HCT116 (cell line): ENCODE data around the gene YKT6. TPM values are rescaled to one million over a fixed set of nuclear protein-coding genes. Genes with fewer than 3 reads are reported as not detected.

Experiments used
- ATAC-seq: fragments of 200-7000 bp; cut with Tn5 transposase; 2 replicates; pipeline ENCODE4 v1.9.1; 2020; ENCODE audit warnings: mild to moderate bottlenecking, moderate library complexity
- BruUV-seq: library from RNA; stranded (reverse); fragments of 400-500 nt; replicated peaks from 2 replicates; lab custom pipeline; 2021; lab: Mats Ljungman, UMichigan
- CTCF ChIA-PET: fragments of 300-600 bp; sonication (Branson Sonifier 250); formaldehyde crosslinking; loops from one replicate; lab custom pipeline; 2021; ENCODE audit warnings: antibody characterized with exemption; lab: Charles Lee
- POLR2A ChIA-PET: fragments of 300-600, 350-600 bp; sonication (Branson Sonifier 250); formaldehyde crosslinking; loops from one replicate; lab custom pipeline; 2021; ENCODE audit warnings: antibody characterized with exemption; lab: Charles Lee
- RAD21 ChIA-PET, 2 experiments: fragments of 300-600 bp; sonication (Branson Sonifier 250); formaldehyde crosslinking; loops; one replicate each; lab custom pipeline; 2023; ENCODE audit warnings: low total read pairs in 2 of 2; ENCODE audit not compliant: uncharacterized antibody in 2 of 2, unreplicated experiment in 2 of 2, low non-redundant PET in 1 of 2; lab: Charles Lee
- DNase-seq: peaks from one replicate; pipeline ENCODE4 v3.0.0-alpha.2; 2010; ENCODE audit warnings: low read depth, low spot score
- H2AFZ ChIP-seq: fragments of 200-600 bp; shearing (Covaris generic), sonication (generic); 2 replicates; pipeline ENCODE4 v1.6.1; 2017; ENCODE audit warnings: low read depth, mixed run types, mixed read lengths, antibody characterized with exemption, low read length; ENCODE audit not compliant: poor library complexity, severe bottlenecking
- H3K27ac ChIP-seq: 2 replicates; pipeline ENCODE4 v1.5.1; 2012; ENCODE audit warnings: low read depth, low read length
- H3K27me3 ChIP-seq: fragments of 200-600 bp; sonication (generic); 2 replicates; pipeline ENCODE4 v1.6.1; 2016; ENCODE audit warnings: mixed run types, low read length, mixed read lengths; ENCODE audit not compliant: insufficient read depth
- H3K36me3 ChIP-seq, 2 experiments: fragments of 200-500 bp in 1 of 2; fragments of 200-600 bp in 1 of 2; sonication (Bioruptor generic) in 1 of 2; sonication (generic) in 1 of 2; 2 replicates each; pipeline versions ENCODE4 v1.5.1 to v1.6.1; 2014 to 2016; ENCODE audit warnings: low read length in 2 of 2, inconsistent platforms in 1 of 2, mixed read lengths in 1 of 2, mixed run types in 1 of 2; ENCODE audit not compliant: insufficient read depth in 2 of 2, control insufficient read depth in 1 of 2
- H3K4me1 ChIP-seq, 2 experiments: fragments of 200-600 bp in 1 of 2; sonication (generic) in 1 of 2; 2 replicates each; pipeline versions ENCODE4 v1.5.1 to v1.6.1; 2012 to 2017; ENCODE audit warnings: low read length in 2 of 2, inconsistent platforms in 1 of 2, mild to moderate bottlenecking in 1 of 2, mixed read lengths in 1 of 2, mixed run types in 1 of 2, moderate library complexity in 1 of 2; ENCODE audit not compliant: insufficient read depth in 2 of 2, control insufficient read depth in 1 of 2
- H3K4me2 ChIP-seq: fragments of 200-600 bp; sonication (generic); 2 replicates; pipeline ENCODE4 v1.6.1; 2017; ENCODE audit warnings: mixed run types, low read length, mixed read lengths
- H3K4me3 ChIP-seq, 2 experiments: fragments of 200-600 bp in 1 of 2; sonication (generic) in 1 of 2; replicated peaks in 1 of 2; 2 replicates each; pipeline ENCODE4 v1.5.1; 2011 to 2016; ENCODE audit warnings: low read length in 2 of 2, control low read depth in 1 of 2, low read depth in 1 of 2, mild to moderate bottlenecking in 1 of 2, mixed read lengths in 1 of 2, mixed run types in 1 of 2
- H3K79me2 ChIP-seq: fragments of 200-600 bp; sonication (generic); 2 replicates; pipeline ENCODE4 v1.6.1; 2017; ENCODE audit warnings: mild to moderate bottlenecking, mixed run types, low read length, moderate library complexity, mixed read lengths; ENCODE audit not compliant: insufficient read depth
- H3K9ac ChIP-seq: fragments of 200-600 bp; sonication (generic); 2 replicates; pipeline ENCODE4 v1.6.1; 2016; ENCODE audit warnings: low read length, mixed read lengths
- H3K9me2 ChIP-seq: fragments of 200-600 bp; sonication (generic), shearing (Covaris generic); 2 replicates; pipeline ENCODE4 v1.6.1; 2017; ENCODE audit warnings: mixed run types, mild to moderate bottlenecking, moderate library complexity; ENCODE audit not compliant: insufficient read depth
- H3K9me3 ChIP-seq, 2 experiments: fragments of 200-500 bp in 1 of 2; fragments of 200-600 bp in 1 of 2; sonication (Bioruptor generic) in 1 of 2; sonication (generic) in 1 of 2; 2 replicates each; pipeline ENCODE4 v1.6.1; 2014 to 2017; ENCODE audit warnings: low read length in 2 of 2, mixed read lengths in 2 of 2, inconsistent platforms in 1 of 2, low read depth in 1 of 2, mild to moderate bottlenecking in 1 of 2, mixed run types in 1 of 2, moderate library complexity in 1 of 2; ENCODE audit not compliant: control insufficient read depth in 1 of 2, insufficient read depth in 1 of 2
- H4K20me1 ChIP-seq: fragments of 200-600 bp; sonication (generic), shearing (Covaris generic); 2 replicates; pipeline ENCODE4 v1.6.1; 2017; ENCODE audit warnings: mixed run types, mild to moderate bottlenecking, moderate library complexity; ENCODE audit not compliant: insufficient read depth
- CBX3 ChIP-seq: IDR thresholded peaks from 2 replicates; pipeline ENCODE4 v1.6.1; 2012; ENCODE audit warnings: low read depth
- CEBPB ChIP-seq: IDR thresholded peaks from 2 replicates; pipeline ENCODE4 v1.6.1; 2012; ENCODE audit warnings: low read depth
- EGR1 ChIP-seq: IDR thresholded peaks from 2 replicates; pipeline ENCODE4 v1.6.1; 2012; ENCODE audit warnings: low read depth
- ELF1 ChIP-seq: IDR thresholded peaks from 2 replicates; pipeline ENCODE4 v1.6.1; 2012; ENCODE audit warnings: low read depth, borderline replicate concordance
- EZH2 ChIP-seq: fragments of 200-600 bp; sonication (generic); IDR thresholded peaks from 2 replicates; pipeline ENCODE4 v1.6.1; 2017; ENCODE audit warnings: antibody characterized with exemption, mixed run types
- EZH2phosphoT487 ChIP-seq: fragments of 200-600 bp; IDR thresholded peaks from 2 replicates; pipeline ENCODE4 v1.6.1; 2018; ENCODE audit warnings: antibody characterized with exemption, borderline replicate concordance
- FOSL1 ChIP-seq: IDR thresholded peaks from 2 replicates; pipeline ENCODE4 v1.6.1; 2012; ENCODE audit warnings: low read depth
- JUND ChIP-seq: IDR thresholded peaks from 2 replicates; pipeline ENCODE4 v1.6.1; 2012
- POLR2AphosphoS5 ChIP-seq: IDR thresholded peaks from 2 replicates; pipeline ENCODE4 v1.6.1; 2011; ENCODE audit warnings: mild to moderate bottlenecking, low read depth, low read length, moderate library complexity
- SIN3A ChIP-seq: IDR thresholded peaks from 2 replicates; pipeline ENCODE4 v1.6.1; 2012; ENCODE audit warnings: low read depth
- SRF ChIP-seq: IDR thresholded peaks from 2 replicates; pipeline ENCODE4 v1.6.1; 2012; ENCODE audit warnings: low read depth
- TCF7L2 ChIP-seq: IDR thresholded peaks from 2 replicates; pipeline ENCODE4 v1.7.0; 2011; ENCODE audit warnings: borderline replicate concordance, inconsistent platforms; ENCODE audit not compliant: insufficient read depth, insufficient read length; ENCODE audit errors: extremely low read depth
- ZNF274 ChIP-seq: fragments of 200-500 bp; sonication (Bioruptor generic); IDR thresholded peaks from 2 replicates; pipeline ENCODE4 v1.6.1; 2014; ENCODE audit warnings: mild to moderate bottlenecking, low read depth, low read length, inconsistent platforms
- intact Hi-C: fragments of 100-400 bp; cut with micrococcal nuclease; formaldehyde crosslinking; loops from 2 replicates; pipeline ENCODE4 v1.10.0; 2022
- total RNA-seq: library from RNA; stranded (reverse); gene quantifications from one replicate; pipeline ENCODE4 v1.2.1, GENCODE V29; 2021; ENCODE audit not compliant: unreplicated experiment
- TF ChIP-seq, protein P1 (sequence below): IDR thresholded peaks from 2 replicates; pipeline ENCODE4 v1.6.1; 2012; ENCODE audit warnings: low read depth

Gene YKT6
- total RNA-seq, 1 experiment from 2014 or later = 84.8 TPM

DNA sequence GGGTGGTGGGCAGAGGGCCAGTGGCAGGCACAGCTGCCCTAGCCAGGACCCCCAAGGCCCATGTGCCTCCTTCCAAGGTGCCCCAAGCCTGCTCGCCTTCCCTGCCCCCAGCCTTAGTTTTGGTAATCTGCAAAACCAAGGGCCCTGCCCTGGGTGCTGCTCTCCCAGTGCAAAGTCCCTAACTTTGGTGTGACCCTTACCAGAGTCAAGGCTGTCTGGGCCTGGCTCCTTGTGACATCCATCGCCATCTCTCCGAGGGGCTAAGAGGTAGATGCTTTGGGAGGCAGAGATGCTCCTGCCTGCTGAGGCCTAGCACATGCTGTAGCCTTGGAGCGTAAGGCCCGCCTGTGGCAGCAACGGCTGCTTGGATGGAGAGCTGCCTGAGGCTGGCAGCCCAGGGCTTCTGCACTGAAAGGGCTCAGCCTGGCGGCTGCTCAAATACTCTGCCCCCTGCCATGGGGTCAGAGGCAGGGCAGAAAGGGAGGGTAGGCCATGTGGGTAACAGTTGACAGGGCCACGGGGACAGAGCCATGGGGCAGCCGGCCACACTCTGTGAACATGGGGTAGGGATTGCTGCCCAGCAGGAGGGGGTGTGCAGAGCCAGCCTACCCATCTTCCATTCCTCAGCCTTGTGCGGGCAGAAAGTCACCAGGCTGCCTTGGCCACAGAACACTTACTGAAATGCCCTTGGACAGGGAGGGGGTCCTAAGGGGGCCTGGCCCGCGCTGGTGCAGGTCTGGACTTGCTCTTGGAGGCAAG, 41.7 kb upstream of the YKT6 start:
- no peak overlapping the region for H3K27ac ChIP-seq
- no peaks in the 10 kb centered on the region for H3K9me3 ChIP-seq
- H3K27me3 ChIP-seq = no peaks in the 10 kb centered on the region
- H3K4me2 ChIP-seq = no peak overlapping the region
- no peak overlapping the region for H2AFZ ChIP-seq
- ChIA-PET CTCF (no interaction called here), POLR2A (no interaction called here), RAD21 (no interaction called here)
- no TSS peak for BruUV-seq
- no peak overlapping the region for H3K4me3 ChIP-seq
- H3K79me2 ChIP-seq = no peaks in the 10 kb centered on the region
- H3K36me3 ChIP-seq = no peaks in the 10 kb centered on the region
- DNase-seq (no peak), ATAC-seq (no peak)
- no peaks in the 10 kb centered on the region for H3K9me2 ChIP-seq
- H4K20me1 ChIP-seq = no peaks in the 10 kb centered on the region
- TF ChIP-seq EGR1 = no peak
- no peak for TF ChIP-seq ELF1
- no peak for TF ChIP-seq ZNF274
- TF ChIP-seq SIN3A = no peak
- TF ChIP-seq JUND = no peak
- TF ChIP-seq, protein P1, sequence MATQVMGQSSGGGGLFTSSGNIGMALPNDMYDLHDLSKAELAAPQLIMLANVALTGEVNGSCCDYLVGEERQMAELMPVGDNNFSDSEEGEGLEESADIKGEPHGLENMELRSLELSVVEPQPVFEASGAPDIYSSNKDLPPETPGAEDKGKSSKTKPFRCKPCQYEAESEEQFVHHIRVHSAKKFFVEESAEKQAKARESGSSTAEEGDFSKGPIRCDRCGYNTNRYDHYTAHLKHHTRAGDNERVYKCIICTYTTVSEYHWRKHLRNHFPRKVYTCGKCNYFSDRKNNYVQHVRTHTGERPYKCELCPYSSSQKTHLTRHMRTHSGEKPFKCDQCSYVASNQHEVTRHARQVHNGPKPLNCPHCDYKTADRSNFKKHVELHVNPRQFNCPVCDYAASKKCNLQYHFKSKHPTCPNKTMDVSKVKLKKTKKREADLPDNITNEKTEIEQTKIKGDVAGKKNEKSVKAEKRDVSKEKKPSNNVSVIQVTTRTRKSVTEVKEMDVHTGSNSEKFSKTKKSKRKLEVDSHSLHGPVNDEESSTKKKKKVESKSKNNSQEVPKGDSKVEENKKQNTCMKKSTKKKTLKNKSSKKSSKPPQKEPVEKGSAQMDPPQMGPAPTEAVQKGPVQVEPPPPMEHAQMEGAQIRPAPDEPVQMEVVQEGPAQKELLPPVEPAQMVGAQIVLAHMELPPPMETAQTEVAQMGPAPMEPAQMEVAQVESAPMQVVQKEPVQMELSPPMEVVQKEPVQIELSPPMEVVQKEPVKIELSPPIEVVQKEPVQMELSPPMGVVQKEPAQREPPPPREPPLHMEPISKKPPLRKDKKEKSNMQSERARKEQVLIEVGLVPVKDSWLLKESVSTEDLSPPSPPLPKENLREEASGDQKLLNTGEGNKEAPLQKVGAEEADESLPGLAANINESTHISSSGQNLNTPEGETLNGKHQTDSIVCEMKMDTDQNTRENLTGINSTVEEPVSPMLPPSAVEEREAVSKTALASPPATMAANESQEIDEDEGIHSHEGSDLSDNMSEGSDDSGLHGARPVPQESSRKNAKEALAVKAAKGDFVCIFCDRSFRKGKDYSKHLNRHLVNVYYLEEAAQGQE = no peak
- TF ChIP-seq CEBPB = no peak
- TF ChIP-seq TCF7L2 = no peak
- TF ChIP-seq POLR2AphosphoS5 = no peak
- TF ChIP-seq EZH2 = no peak
- no peak for TF ChIP-seq SRF
- no peak for TF ChIP-seq FOSL1
- TF ChIP-seq EZH2phosphoT487 = no peak
- TF ChIP-seq CBX3 = no peak
- H3K9ac ChIP-seq = no peak overlapping the region
- H3K4me1 ChIP-seq = peaks cover 0 to 3% of the 10 kb centered on the region in 2 experiments; a peak in 1 of 4 replicates
- intact Hi-C loops = no loop called here
